Breast epithelium (tissue), 3 donors: ENCODE data around the gene SETD4.

Experiments
- POLR2A ChIP-seq: fragments of 450-650 bp; IDR thresholded peaks from one replicate; pipeline ENCODE4 v1.6.1; 2016; ENCODE audit warnings: antibody characterized with exemption, mild to moderate bottlenecking, moderate library complexity
- TF ChIP-seq, protein P1 (sequence below), 3 donors: fragments of 450-650 bp; IDR thresholded peaks; one replicate each; pipeline ENCODE4 v1.5.1; 2016 to 2017; ENCODE audit warnings: antibody characterized with exemption in 3 of 3, mild to moderate bottlenecking in 3 of 3, moderate library complexity in 3 of 3

DNA sequence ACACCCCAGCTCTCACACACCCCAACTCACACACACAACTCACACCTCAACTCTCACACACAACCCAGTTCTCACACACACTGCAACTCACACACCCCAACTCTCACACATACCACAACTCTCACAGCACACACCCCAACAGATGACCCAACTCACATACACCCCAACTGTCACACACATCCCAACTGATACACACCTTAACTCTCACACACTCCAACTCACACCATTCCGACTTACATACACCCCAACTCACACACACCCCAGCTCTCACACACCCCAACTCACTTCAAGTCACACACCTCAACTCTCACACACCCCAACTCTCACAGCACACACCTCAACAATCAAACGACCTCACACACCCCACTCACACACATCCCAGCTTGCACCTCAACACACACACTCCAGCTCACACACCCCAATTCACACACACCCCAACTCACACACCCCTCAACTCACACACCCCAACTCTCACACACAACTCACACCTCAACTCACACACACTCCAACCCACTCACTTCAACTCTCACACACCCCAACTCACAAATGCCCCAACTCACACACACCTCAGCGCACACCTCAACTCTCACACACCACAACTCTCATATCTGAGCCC is 66.3 kb downstream of the SETD4 start:
- TF ChIP-seq, protein P1, sequence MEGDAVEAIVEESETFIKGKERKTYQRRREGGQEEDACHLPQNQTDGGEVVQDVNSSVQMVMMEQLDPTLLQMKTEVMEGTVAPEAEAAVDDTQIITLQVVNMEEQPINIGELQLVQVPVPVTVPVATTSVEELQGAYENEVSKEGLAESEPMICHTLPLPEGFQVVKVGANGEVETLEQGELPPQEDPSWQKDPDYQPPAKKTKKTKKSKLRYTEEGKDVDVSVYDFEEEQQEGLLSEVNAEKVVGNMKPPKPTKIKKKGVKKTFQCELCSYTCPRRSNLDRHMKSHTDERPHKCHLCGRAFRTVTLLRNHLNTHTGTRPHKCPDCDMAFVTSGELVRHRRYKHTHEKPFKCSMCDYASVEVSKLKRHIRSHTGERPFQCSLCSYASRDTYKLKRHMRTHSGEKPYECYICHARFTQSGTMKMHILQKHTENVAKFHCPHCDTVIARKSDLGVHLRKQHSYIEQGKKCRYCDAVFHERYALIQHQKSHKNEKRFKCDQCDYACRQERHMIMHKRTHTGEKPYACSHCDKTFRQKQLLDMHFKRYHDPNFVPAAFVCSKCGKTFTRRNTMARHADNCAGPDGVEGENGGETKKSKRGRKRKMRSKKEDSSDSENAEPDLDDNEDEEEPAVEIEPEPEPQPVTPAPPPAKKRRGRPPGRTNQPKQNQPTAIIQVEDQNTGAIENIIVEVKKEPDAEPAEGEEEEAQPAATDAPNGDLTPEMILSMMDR (IDR thresholded peaks at IDR 0.05), result no peak
- TF ChIP-seq POLR2A, result no peak
